AG09309 (cell line): ENCODE measurements around the gene SNX3.
A peak's percentile ranks its signal among the peaks of the same experiment; 100 is the strongest.
"Not testable (repeated sequence)": the region's sequence is repeated elsewhere in the genome, so short reads cannot be mapped to it uniquely, and the experiment has no call there.

ENCODE experiments used
- DNase-seq: peaks from one replicate; pipeline ENCODE4 v3.0.0-alpha.2; 2010; ENCODE audit warnings: low read depth
- H3K4me3 ChIP-seq: 2 replicates; pipeline ENCODE4 v1.5.1; 2011; ENCODE audit warnings: mild to moderate bottlenecking, low read depth, low read length, moderate library complexity; ENCODE audit not compliant: control insufficient read depth
- CTCF ChIP-seq: IDR thresholded peaks from 2 replicates; pipeline ENCODE4 v1.5.1; 2011; ENCODE audit warnings: mild to moderate bottlenecking, low read depth, low read length, inconsistent platforms; ENCODE audit not compliant: insufficient read depth, control insufficient read depth; ENCODE audit errors: missing control alignments

The SNX3 gene

DNA sequence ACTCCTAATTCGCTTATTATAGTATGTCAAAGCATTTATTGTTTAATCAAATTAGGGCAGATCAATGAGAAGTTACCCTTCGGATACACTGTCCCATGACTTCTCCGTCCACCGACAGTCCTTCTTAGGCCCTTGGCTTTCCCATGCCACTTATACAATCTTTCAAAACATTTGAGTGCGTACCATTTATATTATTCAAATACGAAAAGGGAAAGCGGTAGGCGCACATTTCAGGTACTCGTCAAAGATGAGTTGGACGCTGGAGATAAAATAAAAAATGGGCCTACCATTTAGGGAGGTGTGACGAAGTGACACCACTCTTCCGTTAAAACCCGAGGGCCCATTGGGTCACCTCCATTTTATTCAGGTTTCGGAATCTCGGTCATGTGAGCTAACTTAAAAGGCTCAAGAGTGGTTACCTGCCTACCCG lies 33.5 kb upstream of the SNX3 start:
- TF ChIP-seq CTCF, result no peak
- DNase-seq, result no peak
- peak overlapping the region; percentile 79 for H3K4me3 ChIP-seq

DNA sequence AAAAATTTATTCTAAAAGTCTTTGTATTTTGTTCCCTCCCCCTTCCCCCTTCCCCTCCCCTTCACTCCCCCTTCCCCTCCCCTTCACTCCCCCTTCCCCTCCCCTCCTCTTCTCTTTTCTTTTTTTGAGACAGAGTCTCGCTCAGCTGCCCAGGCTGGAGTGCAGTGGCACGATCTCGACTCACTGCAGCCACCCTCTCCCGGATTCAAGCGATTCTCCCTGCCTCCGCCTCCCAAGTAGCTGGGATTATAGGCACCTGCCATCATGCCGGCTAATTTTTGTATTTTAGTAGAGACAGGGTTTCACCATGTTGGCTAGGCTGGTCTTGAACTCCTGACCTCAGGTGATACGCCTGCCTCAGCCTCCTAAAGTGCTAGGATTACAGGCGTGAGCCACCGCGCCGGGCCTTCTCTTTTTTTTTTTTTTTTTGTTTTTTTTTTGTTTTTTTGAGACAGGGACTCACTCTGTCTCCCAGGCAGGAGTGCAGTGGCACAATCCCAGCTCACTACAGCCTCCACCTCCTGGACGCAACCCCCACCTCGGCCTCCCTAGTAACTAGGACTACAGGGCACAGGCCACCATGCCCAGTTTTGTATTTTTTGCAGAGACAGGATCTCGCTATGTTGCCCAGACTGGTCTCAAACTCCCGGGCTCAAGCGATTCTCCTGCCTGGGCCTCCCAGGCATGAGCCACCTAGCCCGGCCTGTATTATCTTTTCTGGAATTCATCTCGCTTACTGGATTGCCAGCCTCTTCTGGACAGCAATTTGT lies 32.9 kb upstream of the SNX3 start:
- no peak for TF ChIP-seq CTCF

GRCh38 chr6:108292561-108292960 lies 31.7 kb upstream of the SNX3 start:
- not testable (repeated sequence) for DNase-seq, H3K4me3 ChIP-seq

More for the DNA sequence above, 32.9 kb upstream of the SNX3 start:
- H3K4me3 ChIP-seq, result no peak overlapping the region
- no peak for DNase-seq

- no peak for TF ChIP-seq CTCF
- H3K4me3 ChIP-seq, result no peak overlapping the region
- no peak for DNase-seq
These were observed 30.3 kb upstream of the SNX3 start for GRCh38 chr6:108291091-108291490.

DNA sequence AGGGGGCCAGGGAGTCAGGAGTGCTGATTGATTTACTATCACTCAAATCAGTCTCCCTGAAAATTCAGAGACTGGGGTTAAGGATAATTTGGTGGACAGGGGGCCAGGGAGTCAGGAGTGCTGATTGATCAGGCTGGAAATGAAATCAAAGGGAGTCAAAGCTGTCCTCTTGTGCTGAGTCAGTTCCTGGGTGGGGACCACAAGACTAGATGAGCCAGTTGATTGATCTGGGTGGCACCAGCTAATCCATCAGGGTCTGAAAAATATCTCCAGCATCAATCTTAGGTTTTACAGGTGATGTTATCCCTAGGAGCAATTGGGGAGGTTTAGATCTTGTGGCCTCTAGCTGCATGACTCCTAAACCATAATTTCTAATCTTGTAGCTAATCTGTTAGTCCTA lies 27.9 kb upstream of the SNX3 start:
- H3K4me3 ChIP-seq, result no peak overlapping the region
- TF ChIP-seq CTCF, result no peak
- no peak for DNase-seq

DNA sequence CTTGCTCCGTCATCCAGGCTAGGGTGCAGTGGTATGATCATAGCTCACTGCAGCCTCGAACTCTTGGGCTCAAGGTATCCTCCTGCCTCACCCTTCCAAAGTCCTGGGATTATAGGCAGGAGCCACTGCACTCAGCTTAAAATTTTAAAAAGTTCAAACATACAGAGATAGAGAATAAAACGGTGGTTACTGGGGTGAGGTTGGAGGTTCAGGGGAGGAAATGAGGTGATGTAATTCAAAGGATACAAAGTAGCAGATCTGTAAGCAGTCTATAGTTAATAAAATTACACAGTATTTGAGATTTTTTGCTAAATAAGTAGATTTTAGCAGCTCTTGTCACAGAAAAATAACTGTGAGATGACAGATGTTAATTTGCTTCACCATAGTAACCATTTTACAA lies 26.5 kb upstream of the SNX3 start:
- no peak for DNase-seq
- TF ChIP-seq CTCF, result no peak
- H3K4me3 ChIP-seq, result no peak overlapping the region

- no peak overlapping the region for H3K4me3 ChIP-seq
- DNase-seq, result no peak
- TF ChIP-seq CTCF, result no peak
These were observed 25.5 kb upstream of the SNX3 start for GRCh38 chr6:108286366-108286765.
